CD4-positive, alpha-beta T cell (primary cell): Measurements from ENCODE around the gene UBA3. TPM values are rescaled to one million over a fixed set of nuclear protein-coding genes. Genes with fewer than 3 reads are reported as not detected.

Source experiments
- ATAC-seq: fragments of 200-7000 bp; cut with Tn5 transposase; one replicate; pipeline ENCODE4 v1.10.0; 2022; ENCODE audit warnings: mild to moderate bottlenecking; ENCODE audit not compliant: poor library complexity
- CTCF ChIA-PET: fragments of 350-600 bp; sonication (Branson Sonifier 250); formaldehyde crosslinking; loops from one replicate; lab custom pipeline; 2021; ENCODE audit warnings: antibody characterized with exemption, inconsistent platforms; lab: Charles Lee
- POLR2A ChIA-PET: fragments of 350-600 bp; sonication (Branson Sonifier 250); formaldehyde crosslinking; loops from one replicate; lab custom pipeline; 2021; ENCODE audit warnings: antibody characterized with exemption, inconsistent platforms; lab: Charles Lee
- DNase-seq, 14 experiments: peaks; one replicate each; pipeline ENCODE4 v3.0.0-alpha.2; 2013 to 2020; ENCODE audit warnings: mixed read lengths in 2 of 14
- H3K27ac ChIP-seq, 2 donors: one replicate each; pipeline versions ENCODE4 v1.5.1 to v1.7.0; 2013; ENCODE audit warnings: low read length in 2 of 2, low read depth in 1 of 2, mild to moderate bottlenecking in 1 of 2
- H3K27me3 ChIP-seq, 2 experiments: 1 replicate in 1 of 2; 2 replicates in 1 of 2; pipeline versions ENCODE4 v1.6.1 to v1.7.0; 2013; ENCODE audit warnings: low read length in 2 of 2, control low read depth in 1 of 2, mild to moderate bottlenecking in 1 of 2, moderate library complexity in 1 of 2; ENCODE audit not compliant: insufficient read depth in 2 of 2, control insufficient read depth in 1 of 2
- H3K36me3 ChIP-seq: one replicate; pipeline ENCODE4 v1.6.1; 2013; ENCODE audit warnings: low read length, control low read depth; ENCODE audit not compliant: insufficient read depth
- H3K4me1 ChIP-seq: one replicate; pipeline ENCODE4 v1.6.1; 2013; ENCODE audit warnings: low read length, control low read depth; ENCODE audit not compliant: insufficient read depth
- H3K4me3 ChIP-seq: one replicate; pipeline ENCODE4 v1.5.1; 2013; ENCODE audit warnings: mild to moderate bottlenecking, low read length, moderate library complexity
- H3K9me3 ChIP-seq, 2 experiments: 1 replicate in 1 of 2; 2 replicates in 1 of 2; pipeline versions ENCODE4 v1.6.1 to v1.7.0; 2013; ENCODE audit warnings: low read length in 2 of 2, mild to moderate bottlenecking in 2 of 2, control low read depth in 1 of 2, moderate library complexity in 1 of 2; ENCODE audit not compliant: control insufficient read depth in 1 of 2, insufficient read depth in 1 of 2
- H3K27ac Mint-ChIP-seq: one replicate; pipeline ENCODE4 v1.8.0; 2020; ENCODE audit warnings: mixed read lengths
- H3K27me3 Mint-ChIP-seq: one replicate; pipeline ENCODE4 v1.8.0; 2021; ENCODE audit warnings: mixed read lengths
- H3K36me3 Mint-ChIP-seq: one replicate; pipeline ENCODE4 v1.8.0; 2021; ENCODE audit warnings: low read depth, mixed read lengths
- H3K4me1 Mint-ChIP-seq: one replicate; pipeline ENCODE4 v1.8.0; 2021; ENCODE audit warnings: low read depth, mixed read lengths
- H3K4me3 Mint-ChIP-seq: one replicate; pipeline ENCODE4 v1.8.0; 2020; ENCODE audit warnings: mild to moderate bottlenecking, mixed read lengths
- H3K9me3 Mint-ChIP-seq: one replicate; pipeline ENCODE4 v1.8.0; 2020; ENCODE audit warnings: mixed read lengths
- intact Hi-C, 2 experiments: fragments of 100-400 bp; cut with DNase I in 1 of 2; cut with micrococcal nuclease in 1 of 2; formaldehyde crosslinking; loops; one replicate each; pipeline versions ENCODE4 v1.15.1 to v1.9.0; 2023 to 2025; cut with DNase I, micrococcal nuclease
- total RNA-seq, 174 experiments: library from RNA in 2 of 174; stranded (reverse) in 2 of 174; gene quantifications; one replicate each; pipeline ENCODE4 v1.2.3 and lab custom pipeline; 2021 to 2026
- TF ChIP-seq, protein P1 (sequence below): fragments of 200-600 bp; IDR thresholded peaks from one replicate; pipeline ENCODE4 v1.8.0; 2022; ENCODE audit warnings: antibody characterized with exemption, mild to moderate bottlenecking

The UBA3 gene
- total RNA-seq, 2 experiments from 2014 or later = 33.4 to 43.9 TPM

DNA sequence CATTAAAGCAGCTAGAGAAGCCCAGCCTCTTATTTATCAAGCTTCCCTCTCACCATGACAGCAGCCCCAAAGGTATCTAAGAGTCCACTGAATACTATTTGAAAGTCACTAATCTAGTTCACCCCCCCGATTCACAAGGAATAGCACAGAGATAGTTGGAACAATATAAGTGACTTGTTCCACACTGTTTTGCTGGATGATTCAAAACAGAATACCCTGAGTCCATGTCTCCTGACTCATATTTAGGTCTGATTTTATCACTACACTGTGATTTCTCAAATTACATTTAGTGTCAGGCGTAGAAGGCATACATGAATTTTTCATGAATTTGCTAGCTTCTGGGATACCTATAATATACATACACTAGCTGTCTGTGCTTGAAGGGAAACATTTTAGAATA lies 48.0 kb downstream of the UBA3 start:
- peaks cover 87% of the 10 kb centered on the region for H3K36me3 ChIP-seq
- H3K27me3 Mint-ChIP-seq = no peaks in the 10 kb centered on the region

DNA sequence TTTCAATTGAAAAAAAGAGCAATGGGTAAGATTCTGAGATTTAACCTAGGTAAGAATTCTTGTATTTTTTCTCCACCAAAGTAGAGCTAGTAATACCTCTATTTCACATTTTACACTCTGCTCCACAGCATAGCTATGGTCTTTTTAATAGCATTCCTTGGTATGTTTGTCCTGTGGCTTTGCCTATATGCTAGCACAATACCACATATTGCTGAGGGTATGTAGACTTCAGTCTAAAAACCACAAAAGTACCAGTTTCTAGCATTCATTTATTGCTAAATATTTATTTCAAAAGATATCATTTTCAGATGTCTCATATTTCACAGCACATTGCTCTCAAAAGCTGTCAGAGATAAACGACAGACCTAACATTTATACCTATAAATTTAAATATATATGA lies 48.5 kb downstream of the UBA3 start:
- POLR2A ChIA-PET = interaction anchor here (1.2 kb wide), 1 partner anchor 21 kb away, joined by 6 read pairs; the partner anchor contains the start of gene TMF1
- peaks cover 83% of the 10 kb centered on the region for H3K36me3 ChIP-seq

More for the DNA sequence above, 48.0 kb downstream of the UBA3 start:
- Mint-ChIP-seq H3K36me3 (peaks cover 90% of the 10 kb centered on the region), H3K4me3 (no peak overlapping the region), H3K4me1 (no peaks in the 10 kb centered on the region), H3K27ac (no peak overlapping the region), H3K9me3 (no peaks in the 10 kb centered on the region)
- DNase-seq (no peak), ATAC-seq (no peak)
- Histone ChIP-seq H3K9me3 (no peaks in the 10 kb centered on the region), H3K27me3 (no peaks in the 10 kb centered on the region), H3K4me3 (no peak overlapping the region), H3K4me1 (no peaks in the 10 kb centered on the region), H3K27ac (no peak overlapping the region)
- CTCF ChIA-PET = interaction anchor here (0.7 to 1.5 kb wide), 3 partner anchors 61 to 278 kb away, joined by 3 to 4 read pairs (median 3); no protein-coding TSS in a partner anchor
- TF ChIP-seq, protein P1, sequence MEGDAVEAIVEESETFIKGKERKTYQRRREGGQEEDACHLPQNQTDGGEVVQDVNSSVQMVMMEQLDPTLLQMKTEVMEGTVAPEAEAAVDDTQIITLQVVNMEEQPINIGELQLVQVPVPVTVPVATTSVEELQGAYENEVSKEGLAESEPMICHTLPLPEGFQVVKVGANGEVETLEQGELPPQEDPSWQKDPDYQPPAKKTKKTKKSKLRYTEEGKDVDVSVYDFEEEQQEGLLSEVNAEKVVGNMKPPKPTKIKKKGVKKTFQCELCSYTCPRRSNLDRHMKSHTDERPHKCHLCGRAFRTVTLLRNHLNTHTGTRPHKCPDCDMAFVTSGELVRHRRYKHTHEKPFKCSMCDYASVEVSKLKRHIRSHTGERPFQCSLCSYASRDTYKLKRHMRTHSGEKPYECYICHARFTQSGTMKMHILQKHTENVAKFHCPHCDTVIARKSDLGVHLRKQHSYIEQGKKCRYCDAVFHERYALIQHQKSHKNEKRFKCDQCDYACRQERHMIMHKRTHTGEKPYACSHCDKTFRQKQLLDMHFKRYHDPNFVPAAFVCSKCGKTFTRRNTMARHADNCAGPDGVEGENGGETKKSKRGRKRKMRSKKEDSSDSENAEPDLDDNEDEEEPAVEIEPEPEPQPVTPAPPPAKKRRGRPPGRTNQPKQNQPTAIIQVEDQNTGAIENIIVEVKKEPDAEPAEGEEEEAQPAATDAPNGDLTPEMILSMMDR = no peak
- intact Hi-C loops = no loop called here
- POLR2A ChIA-PET = interaction anchor here (1.2 kb wide), 1 partner anchor 20 kb away, joined by 6 read pairs; the partner anchor contains the start of gene TMF1

DNA sequence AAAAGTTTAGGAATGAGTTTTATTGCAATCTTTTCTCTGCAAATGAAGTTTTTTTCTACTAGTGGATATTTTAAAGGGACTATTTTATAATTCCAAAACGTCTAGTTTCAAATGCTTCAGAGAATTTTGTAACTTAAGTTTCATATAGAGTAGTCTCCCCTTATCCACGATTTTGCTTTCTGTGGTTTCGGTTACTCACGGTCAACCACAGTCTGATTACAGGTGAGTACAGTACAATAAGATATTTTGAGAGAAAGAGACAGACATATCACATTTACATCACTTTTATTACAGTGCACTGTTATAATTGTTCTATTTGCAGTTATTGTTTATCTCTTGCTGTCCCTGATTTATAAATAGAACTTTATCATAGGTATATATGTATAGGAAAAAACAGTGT lies 59.3 kb downstream of the UBA3 start:
- intact Hi-C loops = no loop called here

More for the DNA sequence above, 48.5 kb downstream of the UBA3 start:
- intact Hi-C loops = no loop called here
- H3K4me3 ChIP-seq = no peak overlapping the region
- H3K4me1 ChIP-seq = no peaks in the 10 kb centered on the region
- H3K27ac ChIP-seq = no peak overlapping the region
- CTCF ChIA-PET = interaction anchor here (0.7 to 1.6 kb wide), 4 partner anchors 11 to 278 kb away, joined by 3 to 6 read pairs (median 4); no protein-coding TSS in a partner anchor
- Mint-ChIP-seq H3K36me3 (peaks cover 88% of the 10 kb centered on the region), H3K27me3 (no peaks in the 10 kb centered on the region), H3K27ac (no peak overlapping the region), H3K9me3 (no peaks in the 10 kb centered on the region), H3K4me3 (no peak overlapping the region), H3K4me1 (no peaks in the 10 kb centered on the region)
- TF ChIP-seq, protein P1 = no peak
- DNase-seq = no peak
- H3K9me3 ChIP-seq = no peaks in the 10 kb centered on the region
- no peak for ATAC-seq
- no peaks in the 10 kb centered on the region for H3K27me3 ChIP-seq

More for the DNA sequence above, 59.3 kb downstream of the UBA3 start:
- TF ChIP-seq, protein P1 = no peak
- Histone ChIP-seq H3K27me3 (no peaks in the 10 kb centered on the region), H3K4me3 (no peak overlapping the region), H3K36me3 (peaks cover 23% of the 10 kb centered on the region), H3K9me3 (no peaks in the 10 kb centered on the region), H3K4me1 (no peaks in the 10 kb centered on the region), H3K27ac (no peak overlapping the region)
- Mint-ChIP-seq H3K27ac (no peak overlapping the region), H3K36me3 (peaks cover 37% of the 10 kb centered on the region), H3K4me3 (no peak overlapping the region), H3K9me3 (no peaks in the 10 kb centered on the region), H3K4me1 (no peaks in the 10 kb centered on the region), H3K27me3 (no peaks in the 10 kb centered on the region)
- CTCF ChIA-PET = interaction anchor here (1.6 kb wide), 1 partner anchor 10 kb away, joined by 6 read pairs; no protein-coding TSS in a partner anchor
- POLR2A ChIA-PET = interaction anchor here (1.5 to 1.7 kb wide), 2 partner anchors 10 to 31 kb away, joined by 3 to 4 read pairs; partner anchors contain the start of gene TMF1
- no peak for DNase-seq
- ATAC-seq = no peak
